ENCODE data around the gene SYNE2.

GRCh38 chr14:64232095-64232838 is 379.5 kb downstream of the SYNE2 start:
- TF ChIP-seq CTCF (IDR thresholded peaks at IDR 0.05) (no peak), POLR2A (IDR thresholded peaks at IDR 0.05) (no peak)
